ENCODE results near the gene PIP4K2B.
A peak's percentile ranks its signal among the peaks of the same experiment; 100 is the strongest.

Gene PIP4K2B

GRCh38 chr17:38725066-38725465 is 74.3 kb downstream of the PIP4K2B start:
- no peak overlapping the region for H4K8ac ChIP-seq (ENCODE audit: low read depth, low read length)
- H3K4ac ChIP-seq (ENCODE audit: low read length) = no peak overlapping the region
- no peak overlapping the region for H2BK15ac ChIP-seq (ENCODE audit: low read length)
- no peak overlapping the region for H3K4me3 ChIP-seq (ENCODE audit: low read length in 2 of 2)
- no peak overlapping the region for H2BK12ac ChIP-seq (ENCODE audit: low read length)
- peak overlapping the region; percentile 60 for H3K9ac ChIP-seq (ENCODE audit: low read depth, low read length, poor library complexity)
- H3K36me3 ChIP-seq (replicated peaks in 1 of 2; ENCODE audit: control insufficient read depth in 2 of 2, insufficient read depth in 2 of 2, low read length in 2 of 2) = peaks cover 5 to 55% of the 10 kb centered on the region in 2 donors
- H3K18ac ChIP-seq (ENCODE audit: low read length) = no peak overlapping the region
- no peak overlapping the region for H2AFZ ChIP-seq (ENCODE audit: low read length)
- no peak for DNase-seq (ENCODE audit: low spot score)
- no peak overlapping the region for H3K14ac ChIP-seq (ENCODE audit: low read length)
- H3K4me1 ChIP-seq (ENCODE audit: control insufficient read depth in 2 of 2, insufficient read depth in 1 of 2, low read depth in 1 of 2, low read length in 2 of 2) = peaks cover 6 to 8% of the 10 kb centered on the region in 2 donors
- no peak overlapping the region for H4K91ac ChIP-seq (ENCODE audit: low read depth, low read length, poor library complexity)
- H3K9me3 ChIP-seq (replicated peaks in 1 of 2; ENCODE audit: control insufficient read depth in 2 of 2, insufficient read depth in 1 of 2, low read depth in 1 of 2, low read length in 2 of 2) = no peaks in the 10 kb centered on the region
- no CpG with 5 or more reads among the region's 10 CpGs for WGBS, 2 donors (ENCODE audit: extremely low coverage in 2 of 2, insufficient read length in 2 of 2, insufficient replicate concordance in 1 of 2)
- H3K23ac ChIP-seq (ENCODE audit: low read depth, low read length, poor library complexity) = no peak overlapping the region
- H2BK120ac ChIP-seq (ENCODE audit: low read depth, low read length) = no peak overlapping the region
- peaks cover 0 to 11% (median 2%) of the 10 kb centered on the region in 3 experiments for H3K27me3 ChIP-seq (ENCODE audit: control insufficient read depth in 3 of 3, insufficient read depth in 3 of 3, low read depth in 1 of 3, low read length in 3 of 3)
- H2AK5ac ChIP-seq (ENCODE audit: low read depth, low read length) = no peak overlapping the region
- no peak overlapping the region for H2BK5ac ChIP-seq (ENCODE audit: low read length)
- no peak overlapping the region for H3K27ac ChIP-seq (replicated peaks; ENCODE audit: low read length)
- H3K79me1 ChIP-seq (ENCODE audit: low read depth, low read length) = no peaks in the 10 kb centered on the region
- H3K4me2 ChIP-seq (ENCODE audit: insufficient read depth, low read length, poor library complexity, severe bottlenecking) = no peak overlapping the region

DNA sequence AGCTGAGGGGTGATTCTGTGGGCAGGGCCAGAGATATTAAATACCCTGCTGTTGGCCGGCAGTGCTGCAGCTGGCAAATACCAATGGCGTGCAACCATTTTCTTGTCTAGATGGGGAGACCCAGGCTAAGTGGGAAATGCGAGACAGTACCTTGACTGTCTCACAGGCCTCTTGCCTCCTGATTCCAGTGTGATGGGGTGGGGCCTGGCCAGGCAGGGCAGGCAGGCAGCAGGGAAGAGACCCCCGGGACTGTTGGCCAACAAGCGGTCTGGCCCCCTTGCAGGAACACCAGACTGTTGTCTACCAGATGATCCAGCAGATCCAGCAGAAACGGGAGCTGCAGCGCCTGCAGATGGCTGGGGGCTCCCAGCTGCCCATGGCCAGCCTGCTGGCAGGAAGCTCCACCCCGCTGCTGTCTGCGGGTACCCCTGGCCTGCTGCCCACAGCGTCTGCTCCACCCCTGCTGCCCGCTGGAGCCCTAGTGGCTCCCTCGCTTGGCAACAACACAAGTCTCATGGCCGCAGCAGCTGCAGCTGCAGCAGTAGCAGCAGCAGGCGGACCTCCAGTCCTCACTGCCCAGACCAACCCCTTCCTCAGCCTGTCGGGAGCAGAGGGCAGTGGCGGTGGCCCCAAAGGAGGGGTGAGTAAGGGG is 74.9 kb downstream of the PIP4K2B start:
- H2BK120ac ChIP-seq (ENCODE audit: low read depth, low read length) = no peak overlapping the region
- H2AK5ac ChIP-seq (ENCODE audit: low read depth, low read length) = peak overlapping the region; percentile 68
- no peaks in the 10 kb centered on the region for H3K9me3 ChIP-seq (replicated peaks in 1 of 2; ENCODE audit: control insufficient read depth in 2 of 2, insufficient read depth in 1 of 2, low read depth in 1 of 2, low read length in 2 of 2)
- no peak overlapping the region for H2BK5ac ChIP-seq (ENCODE audit: low read length)
- H3K4me1 ChIP-seq (ENCODE audit: control insufficient read depth in 2 of 2, insufficient read depth in 1 of 2, low read depth in 1 of 2, low read length in 2 of 2) = peaks cover 3 to 12% of the 10 kb centered on the region in 2 donors
- no peak overlapping the region for H2BK12ac ChIP-seq (ENCODE audit: low read length)
- H3K4me3 ChIP-seq (ENCODE audit: low read length in 2 of 2) = no peak overlapping the region
- H4K91ac ChIP-seq (ENCODE audit: low read depth, low read length, poor library complexity) = no peak overlapping the region
- DNase-seq (ENCODE audit: low spot score) = no peak
- H3K18ac ChIP-seq (ENCODE audit: low read length) = peak overlapping the region; percentile 38
- peaks cover 0 to 17% (median 2%) of the 10 kb centered on the region in 3 experiments for H3K27me3 ChIP-seq (ENCODE audit: control insufficient read depth in 3 of 3, insufficient read depth in 3 of 3, low read depth in 1 of 3, low read length in 3 of 3)
- no peak overlapping the region for H4K8ac ChIP-seq (ENCODE audit: low read depth, low read length)
- H3K79me1 ChIP-seq (ENCODE audit: low read depth, low read length) = no peaks in the 10 kb centered on the region
- no peak overlapping the region for H3K4me2 ChIP-seq (ENCODE audit: insufficient read depth, low read length, poor library complexity, severe bottlenecking)
- H3K9ac ChIP-seq (ENCODE audit: low read depth, low read length, poor library complexity) = peak overlapping the region; percentile 60
- no peak overlapping the region for H3K4ac ChIP-seq (ENCODE audit: low read length)
- H2AFZ ChIP-seq (ENCODE audit: low read length) = no peak overlapping the region
- H3K23ac ChIP-seq (ENCODE audit: low read depth, low read length, poor library complexity) = peak overlapping the region; percentile 31
- no CpG with 5 or more reads among the region's 16 CpGs for WGBS, 2 donors (ENCODE audit: extremely low coverage in 2 of 2, insufficient read length in 2 of 2, insufficient replicate concordance in 1 of 2)
- no peak overlapping the region for H2BK15ac ChIP-seq (ENCODE audit: low read length)
- no peak overlapping the region for H3K27ac ChIP-seq (replicated peaks; ENCODE audit: low read length)
- no peak overlapping the region for H3K14ac ChIP-seq (ENCODE audit: low read length)
- H3K36me3 ChIP-seq (replicated peaks in 1 of 2; ENCODE audit: control insufficient read depth in 2 of 2, insufficient read depth in 2 of 2, low read length in 2 of 2) = peaks cover 5 to 61% of the 10 kb centered on the region in 2 donors

- H3K14ac ChIP-seq (ENCODE audit: low read length) = no peak overlapping the region
- H3K23ac ChIP-seq (ENCODE audit: low read depth, low read length, poor library complexity) = no peak overlapping the region
- no peak overlapping the region for H3K9ac ChIP-seq (ENCODE audit: low read depth, low read length, poor library complexity)
- H3K9me3 ChIP-seq (replicated peaks in 1 of 2; ENCODE audit: control insufficient read depth in 2 of 2, insufficient read depth in 1 of 2, low read depth in 1 of 2, low read length in 2 of 2) = no peaks in the 10 kb centered on the region
- no peak overlapping the region for H2AFZ ChIP-seq (ENCODE audit: low read length)
- H3K79me1 ChIP-seq (ENCODE audit: low read depth, low read length) = no peaks in the 10 kb centered on the region
- no CpG with 5 or more reads among the region's 16 CpGs for WGBS, 2 donors (ENCODE audit: extremely low coverage in 2 of 2, insufficient read length in 2 of 2, insufficient replicate concordance in 1 of 2)
- H3K27ac ChIP-seq (replicated peaks; ENCODE audit: low read length) = no peak overlapping the region
- H2BK12ac ChIP-seq (ENCODE audit: low read length) = no peak overlapping the region
- H3K4ac ChIP-seq (ENCODE audit: low read length) = no peak overlapping the region
- H3K4me1 ChIP-seq (ENCODE audit: control insufficient read depth in 2 of 2, insufficient read depth in 1 of 2, low read depth in 1 of 2, low read length in 2 of 2) = peaks cover 0 to 13% of the 10 kb centered on the region in 2 donors
- H4K91ac ChIP-seq (ENCODE audit: low read depth, low read length, poor library complexity) = no peak overlapping the region
- no peak overlapping the region for H2BK5ac ChIP-seq (ENCODE audit: low read length)
- peak overlapping the region; percentile 52 for H2AK5ac ChIP-seq (ENCODE audit: low read depth, low read length)
- H3K18ac ChIP-seq (ENCODE audit: low read length) = no peak overlapping the region
- H3K4me2 ChIP-seq (ENCODE audit: insufficient read depth, low read length, poor library complexity, severe bottlenecking) = no peak overlapping the region
- no peak for DNase-seq (ENCODE audit: low spot score)
- peaks cover 3 to 74% of the 10 kb centered on the region in 2 donors for H3K36me3 ChIP-seq (replicated peaks in 1 of 2; ENCODE audit: control insufficient read depth in 2 of 2, insufficient read depth in 2 of 2, low read length in 2 of 2)
- H3K4me3 ChIP-seq (ENCODE audit: low read length in 2 of 2) = no peak overlapping the region
- H4K8ac ChIP-seq (ENCODE audit: low read depth, low read length) = peak overlapping the region; percentile 4
- H2BK15ac ChIP-seq (ENCODE audit: low read length) = no peak overlapping the region
- no peak overlapping the region for H2BK120ac ChIP-seq (ENCODE audit: low read depth, low read length)
- peaks cover 0 to 21% (median 2%) of the 10 kb centered on the region in 3 experiments for H3K27me3 ChIP-seq (ENCODE audit: control insufficient read depth in 3 of 3, insufficient read depth in 3 of 3, low read depth in 1 of 3, low read length in 3 of 3)
Observed at GRCh38 chr17:38721802-38722201, 77.6 kb downstream of the PIP4K2B start.

- no peaks in the 10 kb centered on the region for H3K9me3 ChIP-seq (replicated peaks in 1 of 2; ENCODE audit: control insufficient read depth in 2 of 2, insufficient read depth in 1 of 2, low read depth in 1 of 2, low read length in 2 of 2)
- no peaks in the 10 kb centered on the region for H3K79me1 ChIP-seq (ENCODE audit: low read depth, low read length)
- H2AK5ac ChIP-seq (ENCODE audit: low read depth, low read length) = no peak overlapping the region
- H2BK15ac ChIP-seq (ENCODE audit: low read length) = no peak overlapping the region
- H4K8ac ChIP-seq (ENCODE audit: low read depth, low read length) = no peak overlapping the region
- no peak overlapping the region for H3K14ac ChIP-seq (ENCODE audit: low read length)
- no CpG with 5 or more reads among the region's 6 CpGs for WGBS, 2 donors (ENCODE audit: extremely low coverage in 2 of 2, insufficient read length in 2 of 2, insufficient replicate concordance in 1 of 2)
- H3K18ac ChIP-seq (ENCODE audit: low read length) = no peak overlapping the region
- peaks cover 0 to 21% (median 2%) of the 10 kb centered on the region in 3 experiments for H3K27me3 ChIP-seq (ENCODE audit: control insufficient read depth in 3 of 3, insufficient read depth in 3 of 3, low read depth in 1 of 3, low read length in 3 of 3)
- H2BK12ac ChIP-seq (ENCODE audit: low read length) = no peak overlapping the region
- peaks cover 0 to 13% of the 10 kb centered on the region in 2 donors for H3K4me1 ChIP-seq (ENCODE audit: control insufficient read depth in 2 of 2, insufficient read depth in 1 of 2, low read depth in 1 of 2, low read length in 2 of 2)
- no peak overlapping the region for H3K4me2 ChIP-seq (ENCODE audit: insufficient read depth, low read length, poor library complexity, severe bottlenecking)
- no peak overlapping the region for H3K4ac ChIP-seq (ENCODE audit: low read length)
- H2BK5ac ChIP-seq (ENCODE audit: low read length) = no peak overlapping the region
- H2BK120ac ChIP-seq (ENCODE audit: low read depth, low read length) = no peak overlapping the region
- no peak overlapping the region for H2AFZ ChIP-seq (ENCODE audit: low read length)
- H3K27ac ChIP-seq (replicated peaks; ENCODE audit: low read length) = no peak overlapping the region
- H3K23ac ChIP-seq (ENCODE audit: low read depth, low read length, poor library complexity) = no peak overlapping the region
- no peak overlapping the region for H3K9ac ChIP-seq (ENCODE audit: low read depth, low read length, poor library complexity)
- no peak overlapping the region for H3K4me3 ChIP-seq (ENCODE audit: low read length in 2 of 2)
- no peak for DNase-seq (ENCODE audit: low spot score)
- peaks cover 3 to 81% of the 10 kb centered on the region in 2 donors for H3K36me3 ChIP-seq (replicated peaks in 1 of 2; ENCODE audit: control insufficient read depth in 2 of 2, insufficient read depth in 2 of 2, low read length in 2 of 2)
- no peak overlapping the region for H4K91ac ChIP-seq (ENCODE audit: low read depth, low read length, poor library complexity)
Observed at GRCh38 chr17:38720941-38721340, 78.4 kb downstream of the PIP4K2B start.
